HepG2 (cell line): Measurements from ENCODE around the gene AGAP1.

Experiments
- ARNT ChIP-seq: fragments of 450-650 bp; IDR thresholded peaks from 2 replicates; pipeline ENCODE4 v1.6.1; 2017
- CBX2 ChIP-seq, 2 experiments: fragments of 200-600 bp in 1 of 2; sonication (generic); formaldehyde crosslinking in 1 of 2; IDR thresholded peaks; 2 replicates each; pipeline versions ENCODE4 v1.7.0 to v1.8.1; 2018 to 2022; ENCODE audit warnings: low read depth in 2 of 2, low read length in 1 of 2, mild to moderate bottlenecking in 1 of 2, missing genetic modification reagents in 1 of 2
- EP300 ChIP-seq, 3 experiments: sonication (generic) in 1 of 3; formaldehyde crosslinking in 1 of 3; IDR thresholded peaks; 2 replicates each; pipeline versions ENCODE4 v1.5.1 to v1.6.1; 2011 to 2020; ENCODE audit warnings: low read depth in 2 of 3, low read length in 2 of 3, borderline replicate concordance in 1 of 3, improper control_type of control experiment in 1 of 3, mild to moderate bottlenecking in 1 of 3, missing genetic modification reagents in 1 of 3, moderate library complexity in 1 of 3
- EZH2 ChIP-seq: conservative IDR thresholded peaks from 2 replicates; pipeline ENCODE4 v1.6.1; 2012; ENCODE audit warnings: mild to moderate bottlenecking, low read depth, low read length, moderate library complexity
- JUN ChIP-seq: sonication (generic); formaldehyde crosslinking; IDR thresholded peaks from 2 replicates; pipeline ENCODE4 v1.4.0; 2020; ENCODE audit warnings: mild to moderate bottlenecking, missing genetic modification reagents
- MNT ChIP-seq: fragments of 450-650 bp; IDR thresholded peaks from 2 replicates; pipeline ENCODE4 v1.6.1; 2016
- POLR2AphosphoS5 ChIP-seq: IDR thresholded peaks from 2 replicates; pipeline ENCODE4 v1.6.1; 2012; ENCODE audit warnings: low read depth, low read length
- SALL1 ChIP-seq: sonication (generic); formaldehyde crosslinking; IDR thresholded peaks from 2 replicates; pipeline ENCODE4 v1.8.0; 2022; ENCODE audit warnings: mild to moderate bottlenecking, missing genetic modification reagents
- TCF12 ChIP-seq, 2 experiments: fragments of 450-650 bp in 1 of 2; sonication (generic) in 1 of 2; formaldehyde crosslinking in 1 of 2; IDR thresholded peaks; 2 replicates each; pipeline versions ENCODE4 v1.6.1 to v1.8.0; 2017 to 2022; ENCODE audit warnings: antibody characterized with exemption in 1 of 2, mild to moderate bottlenecking in 1 of 2, missing genetic modification reagents in 1 of 2, moderate library complexity in 1 of 2
- ZBED4 ChIP-seq: sonication (generic); formaldehyde crosslinking; IDR thresholded peaks from 2 replicates; pipeline ENCODE4 v1.4.0; 2020; ENCODE audit warnings: missing genetic modification reagents, borderline replicate concordance
- ZNF567 ChIP-seq: sonication (generic); formaldehyde crosslinking; IDR thresholded peaks from 2 replicates; pipeline ENCODE4 v1.8.1; 2023; ENCODE audit warnings: mild to moderate bottlenecking, missing genetic modification reagents, borderline replicate concordance
- ZNF609 ChIP-seq: sonication (generic); formaldehyde crosslinking; IDR thresholded peaks from 2 replicates; pipeline ENCODE4 v1.4.0; 2020; ENCODE audit warnings: mild to moderate bottlenecking, missing genetic modification reagents, borderline replicate concordance
- ZNF660 ChIP-seq: sonication (generic); formaldehyde crosslinking; IDR thresholded peaks from 2 replicates; pipeline ENCODE4 v1.5.1; 2020; ENCODE audit warnings: mild to moderate bottlenecking, low read depth, missing genetic modification reagents, borderline replicate concordance
- ZNF672 ChIP-seq: sonication (generic); formaldehyde crosslinking; IDR thresholded peaks from 2 replicates; pipeline ENCODE4 v1.8.1; 2022; ENCODE audit warnings: missing genetic modification reagents

GRCh38 chr2:235520787-235521186 lies 26.9 kb downstream of the AGAP1 start:
- TF ChIP-seq JUN (CRISPR knock-in tag) (no peak), MNT (no peak), CBX2 (IDR thresholded peaks at IDR 0.05; ENCODE audit: low read depth, low read length) (no peak), CBX2 (CRISPR knock-in tag; IDR thresholded peaks at IDR 0.05; ENCODE audit: low read depth) (no peak), POLR2AphosphoS5 (no peak), ZNF609 (CRISPR knock-in tag) (no peak), ZBED4 (CRISPR knock-in tag) (no peak), EZH2 (no peak), ZNF672 (CRISPR knock-in tag) (no peak), ZNF660 (CRISPR knock-in tag) (no peak), TCF12 (IDR thresholded peaks at IDR 0.05) (no peak), TCF12 (CRISPR knock-in tag; IDR thresholded peaks at IDR 0.05) (no peak), ARNT (no peak), ZNF567 (no peak), EP300 (IDR thresholded peaks at IDR 0.05; ENCODE audit: low read depth in 2 of 2, low read length in 2 of 2) (no peak), EP300 (CRISPR knock-in tag; IDR thresholded peaks at IDR 0.05; ENCODE audit: borderline replicate concordance) (no peak), SALL1 (CRISPR knock-in tag) (no peak)
